GM21619 (cell line): ENCODE results near the gene PAMR1.
"Not testable (repeated sequence)": the region's sequence is repeated elsewhere in the genome, so short reads cannot be mapped to it uniquely, and the experiment has no call there.

ENCODE experiments used
- ATAC-seq: cut with Tn5 transposase; IDR thresholded peaks from one replicate; pipeline ENCODE4 v1.9.1; 2021; ENCODE audit not compliant: unreplicated experiment

The PAMR1 gene

DNA sequence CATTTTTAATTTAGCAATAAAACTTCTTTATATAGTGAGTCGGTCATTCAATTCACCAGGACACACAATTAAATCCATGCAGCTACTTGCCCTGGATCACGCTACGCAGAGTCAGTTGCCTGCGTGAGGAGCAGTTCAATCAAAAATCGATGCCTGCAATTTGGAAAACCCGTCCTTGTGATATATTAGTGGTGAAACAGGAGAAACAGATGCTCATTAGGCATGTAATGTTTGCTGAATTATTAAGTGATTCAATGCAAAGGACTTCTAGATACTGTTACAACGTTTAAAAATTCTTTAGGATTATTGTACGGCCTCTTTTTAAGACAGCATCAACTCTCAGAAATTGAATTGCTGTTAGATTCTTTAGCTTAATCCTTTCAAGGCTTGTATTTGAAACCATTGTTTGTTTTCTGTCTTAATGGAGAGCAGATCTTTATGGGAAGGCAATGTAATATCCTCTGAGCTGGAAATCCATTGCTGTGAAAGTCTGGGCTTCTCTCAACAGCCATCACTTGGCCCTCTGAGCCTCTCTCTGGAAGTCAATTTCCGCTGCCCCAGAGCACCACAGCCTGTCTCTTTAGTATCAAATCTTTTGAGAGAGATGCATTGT, 20.1 kb upstream of the PAMR1 start:
- ATAC-seq = no peak

DNA sequence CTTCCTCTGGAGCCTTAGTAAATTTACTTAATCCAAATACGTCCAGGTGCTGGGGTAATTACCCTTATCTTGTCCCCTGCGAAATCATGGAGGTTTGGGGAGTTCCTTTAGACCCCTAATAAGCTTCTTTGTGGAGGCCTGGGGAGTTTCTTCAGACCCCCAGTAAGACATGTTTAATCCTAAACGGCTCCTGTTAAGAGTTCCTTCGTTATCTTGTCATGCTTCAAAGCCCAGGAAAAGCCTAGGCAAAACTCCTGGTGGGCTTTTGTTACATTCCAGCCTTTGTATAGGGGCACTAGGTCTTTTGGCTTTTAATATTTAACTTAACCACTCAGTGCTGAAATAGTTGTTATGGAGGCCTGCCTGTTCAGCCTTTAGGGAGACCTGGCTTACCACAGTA, 18.1 kb upstream of the PAMR1 start:
- no peak for ATAC-seq

DNA sequence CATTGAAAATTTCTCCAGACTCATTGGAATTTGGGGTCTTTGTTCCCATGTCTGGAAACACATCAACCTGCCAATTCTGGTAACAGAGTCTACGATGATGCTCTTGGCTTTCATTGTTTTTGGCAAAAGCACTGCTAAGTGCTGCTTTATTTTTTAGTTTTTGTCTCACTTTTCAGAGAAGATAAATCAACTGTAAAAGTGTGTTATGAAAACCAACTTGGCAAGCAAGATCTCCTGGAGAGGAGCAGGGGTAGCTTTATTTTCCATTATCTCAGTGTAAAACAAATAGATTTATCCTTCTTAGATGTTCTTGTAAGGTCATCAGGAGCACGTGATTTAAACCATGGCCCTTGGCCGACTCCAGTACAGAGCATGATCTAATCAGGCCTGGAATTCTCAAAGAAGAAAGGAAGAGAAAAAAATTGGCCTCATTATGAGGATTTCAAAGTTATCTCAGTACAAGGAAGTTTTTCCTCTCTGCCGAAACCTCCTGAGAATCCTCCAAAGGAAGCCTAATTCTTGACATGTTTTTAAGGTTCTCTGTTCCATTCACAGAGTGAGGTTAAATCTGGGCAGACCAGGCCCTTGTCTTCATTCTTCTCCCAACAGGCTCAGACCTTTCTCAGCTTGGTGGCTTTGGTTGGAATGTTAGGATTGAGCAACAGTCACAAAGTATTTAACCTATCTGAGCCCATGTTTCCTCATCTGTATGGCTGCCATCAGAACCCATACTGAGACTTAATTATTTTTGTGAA, 16.4 kb upstream of the PAMR1 start:
- no peak for ATAC-seq

DNA sequence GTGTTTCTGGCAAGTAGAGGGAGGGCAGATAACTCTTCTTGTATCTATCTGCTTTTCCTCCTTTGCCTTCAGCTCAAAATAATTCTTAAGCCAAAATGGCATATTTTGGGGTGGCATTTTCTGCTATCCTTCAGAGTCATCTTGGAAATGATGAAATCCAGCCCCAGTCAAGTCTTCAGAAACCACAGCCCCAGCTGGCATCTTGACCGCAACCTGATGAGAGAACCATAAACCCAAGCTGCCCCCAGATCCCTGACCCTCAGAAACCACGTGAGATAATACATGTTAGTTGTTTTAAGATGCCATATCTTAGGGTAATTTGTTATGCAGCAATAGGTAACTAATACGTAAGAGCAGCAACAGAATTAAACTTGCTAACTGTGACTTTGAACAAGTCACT, 15.1 kb upstream of the PAMR1 start:
- no peak for ATAC-seq

DNA sequence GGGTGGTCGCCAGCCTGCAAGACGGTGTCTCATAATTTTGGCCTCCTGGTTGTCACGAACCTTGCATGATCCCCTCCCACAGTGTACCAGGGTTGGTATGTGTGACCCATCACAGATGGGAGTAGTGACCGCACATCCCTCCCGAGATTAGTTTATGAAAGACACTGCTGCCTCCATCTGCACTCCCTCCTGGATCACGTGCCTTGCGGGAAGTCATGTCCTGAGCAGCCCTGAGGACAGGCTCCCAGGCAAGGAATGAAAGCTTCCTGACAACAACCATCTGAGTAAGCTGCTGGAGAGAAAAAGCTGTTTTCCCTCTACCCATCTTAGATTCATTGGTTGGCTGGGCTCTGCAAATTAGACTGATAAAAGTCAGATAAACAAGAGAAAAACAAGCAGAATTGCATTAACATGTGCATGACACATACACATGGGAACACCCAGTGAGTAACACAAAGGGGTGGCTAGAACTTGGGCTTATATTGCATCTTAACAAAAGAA, 14.4 kb upstream of the PAMR1 start:
- no peak for ATAC-seq

DNA sequence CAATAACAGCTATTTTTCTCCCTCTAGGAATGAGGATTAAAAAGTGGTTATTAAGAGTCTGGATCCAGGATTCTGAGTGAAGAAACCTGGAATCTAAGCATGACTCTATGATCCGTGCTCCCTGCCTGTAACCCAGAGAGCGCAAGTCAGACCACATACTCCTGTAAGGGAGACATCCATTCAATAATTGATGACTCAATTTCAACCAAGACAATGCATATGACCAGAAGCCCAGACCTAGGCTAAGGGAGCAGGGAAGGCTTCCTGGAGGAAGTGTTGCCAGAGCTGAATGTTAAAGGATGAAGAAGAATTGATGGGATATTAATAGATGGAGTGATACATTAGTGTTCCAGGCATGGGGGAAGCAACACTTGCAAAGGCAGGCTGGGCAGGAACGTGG, 13.8 kb upstream of the PAMR1 start:
- no peak for ATAC-seq

DNA sequence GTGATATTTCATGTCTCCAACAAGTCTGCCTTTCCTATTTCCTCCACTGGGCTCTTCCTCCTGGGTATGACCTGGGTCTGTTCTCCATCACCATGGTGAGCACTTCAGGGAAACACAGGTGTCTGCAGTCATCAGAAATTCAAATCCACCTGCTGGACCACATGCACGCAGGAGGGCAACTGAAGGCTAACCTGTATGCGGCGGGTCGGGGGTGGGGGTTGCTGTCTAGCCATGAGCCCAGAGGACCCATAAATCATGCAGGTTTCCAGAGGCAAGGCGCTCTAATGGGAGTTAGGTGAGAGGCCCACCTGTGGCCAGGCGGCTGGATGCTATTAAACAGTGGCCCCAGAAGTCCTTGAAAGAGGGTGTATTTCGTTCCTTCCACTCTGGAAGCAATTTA, 11.1 kb upstream of the PAMR1 start:
- ATAC-seq = no peak

DNA sequence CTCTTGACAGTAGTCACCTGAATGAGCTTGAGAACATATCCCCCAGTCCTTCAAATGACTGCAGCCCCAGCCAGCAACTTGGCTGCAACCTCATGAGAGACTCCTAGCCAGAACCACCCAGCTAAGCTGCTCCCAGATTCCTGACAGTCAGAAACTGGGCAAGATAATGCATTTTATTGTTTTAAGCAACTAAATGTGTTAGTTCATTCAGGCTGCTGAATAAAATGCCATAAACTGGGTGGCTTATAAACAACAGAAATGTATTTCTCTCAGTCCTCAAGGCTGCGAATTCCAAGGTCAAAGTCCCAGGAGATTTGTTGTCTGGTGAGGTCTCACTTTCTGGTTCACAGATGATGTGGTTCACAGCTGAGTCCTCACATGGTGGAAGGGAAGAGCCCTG, 5.8 kb upstream of the PAMR1 start:
- no peak for ATAC-seq

DNA sequence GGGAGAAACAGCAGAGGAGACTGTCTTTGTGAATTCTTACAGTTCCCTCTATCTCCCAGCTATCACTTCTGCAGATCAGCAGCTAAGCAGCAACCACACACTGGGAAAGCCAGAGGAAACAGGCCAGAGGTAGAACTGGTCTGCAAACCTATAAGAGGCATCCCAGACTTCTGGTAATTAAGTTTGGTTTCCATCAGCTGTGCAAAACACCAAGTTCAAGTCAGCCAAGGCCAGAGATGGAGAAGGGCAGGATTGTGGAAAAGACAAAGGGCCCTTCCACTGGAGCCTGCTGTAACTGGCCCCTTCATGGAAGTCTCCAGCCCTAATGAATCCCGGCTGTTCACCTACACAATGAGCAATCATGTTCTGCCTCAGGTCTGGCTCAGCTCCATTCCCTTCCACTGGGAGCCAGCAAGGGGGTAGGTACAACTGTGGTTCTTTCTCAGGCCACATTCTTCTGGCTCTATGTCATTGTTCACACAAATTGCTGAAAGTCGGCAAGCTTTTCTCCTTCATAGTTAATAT, 4.6 kb upstream of the PAMR1 start:
- no peak for ATAC-seq

DNA sequence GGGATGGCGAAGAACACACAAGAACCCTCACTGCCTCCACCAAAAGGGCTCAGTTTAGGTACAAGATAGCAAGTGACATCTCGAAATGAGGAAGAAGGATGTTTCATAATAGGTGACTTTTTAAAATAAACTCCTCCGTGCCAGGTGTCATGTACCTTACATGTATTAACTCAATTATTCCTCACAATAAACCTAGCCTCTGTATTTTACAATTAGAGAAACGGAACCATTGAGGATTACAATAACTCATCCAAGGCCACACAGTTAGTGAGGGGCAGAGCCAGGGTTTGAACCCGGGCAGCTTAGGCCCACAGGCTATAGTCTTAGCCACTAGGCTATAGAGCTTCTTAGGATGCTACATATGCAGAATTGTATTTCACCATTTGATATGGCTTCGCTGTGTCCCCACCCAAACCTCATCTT, 965 bp upstream of the PAMR1 start:
- no peak for ATAC-seq

DNA sequence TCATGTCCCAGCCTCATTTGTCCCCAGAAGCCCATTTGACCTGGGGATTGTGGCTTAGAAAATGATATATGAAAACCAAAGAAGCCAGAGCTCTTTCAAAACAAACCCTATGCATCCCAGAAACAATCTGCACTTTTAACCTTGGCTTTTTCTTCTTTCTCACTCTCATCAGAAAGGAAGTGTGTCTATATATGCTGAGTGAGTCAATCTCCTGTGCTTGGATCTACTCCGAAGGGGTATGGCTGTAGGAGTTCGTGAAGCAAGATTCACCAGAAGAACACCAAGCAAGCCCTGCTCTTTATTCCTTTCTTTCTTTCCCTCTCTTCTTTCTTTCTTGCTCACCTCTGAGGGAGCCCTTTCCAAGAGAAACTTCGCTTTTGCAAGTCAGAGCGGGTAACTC, 636 bp downstream of the PAMR1 start:
- ATAC-seq = no peak

DNA sequence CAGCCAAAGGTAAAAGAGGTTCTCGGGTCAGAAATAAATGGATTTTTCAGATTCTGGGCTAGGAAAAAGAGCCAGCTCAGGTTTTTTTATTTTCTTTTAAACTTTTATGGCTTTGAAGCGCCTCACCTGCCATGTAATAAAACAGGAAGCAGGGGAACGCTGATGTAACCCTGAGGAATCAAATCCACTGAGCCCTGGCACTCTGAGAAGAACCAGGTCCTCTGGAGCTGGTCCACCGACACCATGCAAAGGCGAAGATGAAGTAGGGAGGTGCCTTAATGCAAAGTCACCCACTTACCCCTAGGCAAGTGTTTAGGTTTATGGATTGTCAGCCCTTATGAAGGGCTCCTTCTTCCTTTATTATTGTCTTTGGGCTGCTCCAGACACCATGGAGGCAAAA, 1.6 kb downstream of the PAMR1 start:
- no peak for ATAC-seq

DNA sequence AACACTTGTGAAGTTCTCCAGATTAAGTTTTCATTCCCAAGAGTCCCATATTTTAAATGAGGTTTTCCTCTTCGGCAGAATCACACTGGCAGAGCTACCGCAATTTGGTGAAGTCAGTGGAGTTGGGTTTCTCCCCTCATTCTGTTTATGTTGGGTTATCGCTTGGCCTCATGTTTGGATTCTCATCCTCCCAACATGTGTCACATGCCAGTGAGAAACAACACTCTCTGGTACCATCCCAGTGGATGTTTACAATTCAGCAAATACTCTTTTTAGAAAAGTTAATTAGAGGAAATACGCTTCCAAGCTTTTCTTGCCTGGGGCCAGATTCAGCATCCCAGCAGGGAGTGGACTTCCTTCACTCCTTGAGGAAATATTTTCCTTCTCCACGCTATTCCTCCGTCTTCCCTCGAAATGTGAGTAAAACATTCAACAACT, 2.1 kb downstream of the PAMR1 start:
- ATAC-seq = no peak

DNA sequence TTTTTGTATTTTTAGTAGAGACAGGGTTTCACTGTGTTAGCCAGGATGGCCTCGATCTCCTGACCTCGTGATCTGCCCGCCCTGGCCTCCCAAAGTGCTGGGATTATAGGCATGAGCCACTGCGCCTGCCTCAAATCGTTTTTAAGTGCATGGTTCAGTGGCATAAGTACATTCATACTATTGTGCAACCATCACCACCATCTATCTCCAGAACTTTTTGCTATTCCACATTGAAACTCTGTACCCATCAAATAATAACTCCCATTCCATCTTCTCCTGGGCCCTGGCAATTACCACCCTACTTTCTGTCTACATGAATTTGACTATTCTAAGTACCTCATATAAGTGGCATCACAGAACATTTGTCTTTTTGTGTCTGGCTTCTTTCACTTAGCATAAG, 3.3 kb downstream of the PAMR1 start:
- not testable (repeated sequence) for ATAC-seq

DNA sequence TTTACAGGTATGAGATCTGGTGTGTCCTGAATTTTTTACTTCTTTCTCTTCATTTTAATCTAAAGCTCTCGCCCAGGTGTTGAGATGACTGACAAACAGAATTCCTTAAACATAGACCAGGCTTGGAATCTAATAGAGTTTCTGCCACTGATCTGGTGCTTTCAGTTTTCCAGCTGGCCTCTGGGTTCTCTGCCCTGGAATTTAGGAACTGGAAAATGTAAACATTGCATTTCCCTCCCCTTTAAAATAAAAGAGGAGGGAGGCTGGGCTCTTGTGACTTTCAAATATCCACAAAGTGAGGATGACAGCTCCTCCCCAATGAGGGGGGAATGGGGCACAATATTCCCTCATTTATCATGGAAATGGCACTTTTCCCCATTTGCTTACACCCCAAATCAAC, 5.0 kb downstream of the PAMR1 start:
- no peak for ATAC-seq

DNA sequence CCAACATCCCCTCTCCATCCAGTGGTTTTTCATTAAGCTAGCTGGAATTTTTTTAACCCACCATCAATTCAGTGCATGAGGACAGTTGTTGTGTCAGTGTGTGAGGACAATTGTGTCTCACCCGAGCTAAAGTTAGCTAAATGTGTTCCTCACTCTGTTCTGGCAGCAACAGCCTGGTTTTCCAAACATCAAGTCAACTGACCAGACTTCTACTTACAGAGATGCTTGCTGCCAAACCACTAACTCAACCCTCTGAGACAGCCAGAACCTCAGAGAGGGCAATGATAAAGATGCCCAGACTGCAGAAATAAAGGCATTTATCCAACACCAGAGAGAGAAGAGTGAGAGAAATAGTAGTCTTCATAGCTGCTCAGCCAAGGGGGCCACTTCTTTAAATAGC, 6.7 kb downstream of the PAMR1 start:
- ATAC-seq = no peak

DNA sequence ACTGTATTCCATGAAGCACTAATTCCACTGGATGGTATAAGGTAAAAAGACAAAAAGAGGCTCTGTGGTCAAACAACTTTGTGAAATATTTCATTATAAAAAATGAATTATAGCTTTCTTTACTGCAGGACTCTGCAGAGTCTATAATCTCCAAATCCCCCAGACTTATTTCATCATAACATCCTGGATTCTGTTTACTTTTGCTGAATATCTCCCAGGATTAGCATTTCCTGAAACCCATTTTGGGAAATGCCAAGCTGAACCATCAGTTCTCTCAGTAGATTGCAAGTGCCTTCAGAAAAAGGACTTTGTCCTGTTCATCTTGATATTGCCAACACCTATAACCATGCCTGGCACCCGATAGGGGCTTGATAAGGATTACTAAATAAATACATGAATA, 7.9 kb downstream of the PAMR1 start:
- no peak for ATAC-seq

DNA sequence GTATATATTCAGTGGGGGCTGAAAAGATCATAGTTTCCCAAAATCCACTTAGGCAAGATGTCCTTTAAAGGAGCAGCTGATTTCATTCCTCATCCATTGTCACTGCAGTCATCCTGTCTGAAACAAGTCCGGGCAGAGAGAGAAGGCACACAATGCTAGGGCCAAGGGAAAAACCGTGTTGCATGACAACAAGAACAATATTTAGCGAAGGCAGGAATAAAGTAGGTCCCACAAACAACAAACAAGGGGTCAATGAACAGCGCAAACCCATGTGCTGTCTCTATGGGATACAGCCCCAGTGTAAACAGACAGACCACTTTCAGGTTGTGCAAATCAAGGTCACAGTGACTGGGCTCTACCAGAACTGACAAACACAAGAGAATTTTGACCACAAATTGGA, 9.0 kb downstream of the PAMR1 start:
- ATAC-seq = no peak

DNA sequence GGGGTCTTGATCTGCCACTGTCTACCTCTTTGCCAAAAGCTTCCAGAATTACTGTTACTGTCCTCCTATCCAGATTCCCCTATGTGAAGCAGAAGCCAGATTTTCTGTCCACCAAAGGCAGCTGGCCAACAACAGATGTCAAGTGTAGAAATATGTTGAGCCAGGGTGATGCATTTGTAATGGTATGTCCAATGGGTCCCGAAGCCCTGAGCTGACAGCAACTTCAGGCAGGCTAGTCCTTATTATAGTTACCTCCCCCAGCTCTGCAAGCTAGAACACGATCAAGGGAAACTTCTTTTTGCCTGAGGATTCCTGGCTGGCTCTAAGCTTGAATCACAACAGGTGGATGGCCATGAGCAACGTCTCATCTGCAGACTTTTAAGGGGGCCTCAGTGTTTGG, 10.2 kb downstream of the PAMR1 start:
- no peak for ATAC-seq

DNA sequence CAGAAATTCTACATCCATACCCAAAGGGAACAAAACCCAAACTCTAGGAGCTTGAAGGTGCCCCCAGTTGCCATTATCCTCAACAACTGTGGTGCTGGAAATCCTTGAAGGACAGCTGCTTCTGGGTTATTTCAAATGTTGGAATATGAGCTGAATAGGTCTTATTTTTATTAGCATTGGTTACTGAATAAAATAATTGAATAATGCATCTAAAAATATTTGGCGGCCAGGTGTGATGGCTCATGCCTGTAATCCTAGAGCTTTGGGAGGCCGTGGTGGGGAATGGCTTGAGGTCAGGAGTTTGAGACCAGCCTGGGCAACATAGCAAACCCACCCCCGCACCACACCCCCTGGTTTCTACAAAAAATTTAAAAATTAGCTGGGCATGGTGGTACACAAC, 10.9 kb downstream of the PAMR1 start:
- no peak for ATAC-seq

DNA sequence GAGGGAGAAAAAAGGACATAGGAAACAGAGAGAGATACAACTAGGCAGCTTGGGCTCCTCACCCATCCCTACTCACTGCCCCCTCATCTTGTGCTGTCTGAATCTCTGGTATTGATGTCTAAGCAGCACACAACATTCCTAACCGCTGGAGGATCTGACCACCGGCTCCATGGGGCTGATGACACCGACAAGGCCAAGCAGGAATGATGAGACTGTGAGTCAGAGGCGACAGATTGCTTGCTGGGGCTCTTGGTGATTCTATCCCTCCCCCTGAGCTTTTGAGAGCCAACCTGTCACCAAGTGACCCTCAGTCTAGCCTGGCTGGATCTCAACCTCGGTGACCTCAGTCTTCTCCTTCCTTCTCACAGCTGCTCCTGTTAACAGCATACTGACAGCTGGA, 13.8 kb downstream of the PAMR1 start:
- ATAC-seq = no peak

DNA sequence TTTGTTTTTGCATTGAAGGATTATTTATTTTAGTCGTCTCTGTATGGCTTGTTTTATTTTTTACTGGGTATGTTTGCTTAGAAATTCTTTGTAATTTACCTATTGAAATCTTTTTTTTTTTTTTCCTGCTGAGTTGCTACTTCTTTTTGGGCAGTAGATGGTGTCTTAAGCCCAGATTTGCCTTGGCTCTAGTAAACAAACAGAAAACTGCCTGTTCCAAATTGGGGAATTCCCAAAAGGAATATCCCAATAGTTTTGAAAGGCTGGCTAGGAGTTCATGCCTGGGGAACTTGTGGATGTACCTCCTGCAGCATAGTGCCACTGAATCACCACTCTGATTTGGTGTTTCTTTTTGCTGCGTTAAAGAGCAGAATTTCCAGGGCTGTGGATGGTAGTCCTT, 17.7 kb downstream of the PAMR1 start:
- ATAC-seq = no peak

DNA sequence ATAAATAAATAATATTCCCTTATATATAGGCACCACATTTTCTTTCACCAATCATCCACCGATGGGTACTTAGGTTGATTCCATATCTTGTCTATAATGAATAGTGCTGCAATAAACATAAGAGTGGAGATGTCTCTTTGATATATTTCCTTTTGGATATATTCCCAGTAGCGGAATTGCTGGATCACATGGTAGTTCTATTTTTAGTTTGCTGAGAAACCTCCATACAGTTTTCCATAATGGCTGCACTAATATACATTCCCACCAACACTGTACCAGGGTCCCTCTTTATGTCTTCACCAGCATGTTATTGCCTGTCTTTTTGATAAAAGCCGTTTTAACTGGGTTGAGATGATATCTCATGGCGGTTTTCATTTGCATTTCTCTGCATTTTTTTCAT, 23.6 kb downstream of the PAMR1 start:
- no peak for ATAC-seq
